Measurements from ENCODE around the gene GHDC.

GHDC gene

GRCh38 chr17:42203354-42203753, 9.1 kb upstream of the GHDC start:
- no peak for DNase-seq
- Histone ChIP-seq H3K36me3 (replicated peaks; ENCODE audit: insufficient read depth, low read length) (no peaks in the 10 kb centered on the region), H3K9me2 (replicated peaks; ENCODE audit: insufficient read depth, low read length) (no peaks in the 10 kb centered on the region), H3K79me2 (ENCODE audit: low read length) (no peaks in the 10 kb centered on the region), H3K9me3 (replicated peaks; ENCODE audit: insufficient read depth, low read length) (no peaks in the 10 kb centered on the region), H2AFZ (ENCODE audit: low read length) (no peak overlapping the region), H3K4me2 (ENCODE audit: low read depth, low read length) (no peak overlapping the region), H3K27me3 (replicated peaks; ENCODE audit: insufficient read depth, low read length) (no peaks in the 10 kb centered on the region), H3K4me3 (ENCODE audit: low read length) (no peak overlapping the region), H3K27ac (ENCODE audit: low read length) (no peak overlapping the region), H3K4me1 (ENCODE audit: low read length) (no peaks in the 10 kb centered on the region), H3F3A (ENCODE audit: insufficient read depth, low read length) (no peaks in the 10 kb centered on the region), H4K20me1 (ENCODE audit: insufficient read depth, low read length) (no peaks in the 10 kb centered on the region), H3K9ac (ENCODE audit: low read length) (no peak overlapping the region)
- TF ChIP-seq EZH2 (optimal IDR thresholded peaks at IDR 0.05; ENCODE audit: low read depth, low read length), result no peak
- no peak for TF ChIP-seq CTCF (IDR thresholded peaks at IDR 0.05; ENCODE audit: low read length)
- no peak for TF ChIP-seq EZH2phosphoT487 (IDR thresholded peaks at IDR 0.05; ENCODE audit: low read length)

GRCh38 chr17:42202696-42203095, 8.4 kb upstream of the GHDC start:
- Histone ChIP-seq H3F3A (ENCODE audit: insufficient read depth, low read length) (no peaks in the 10 kb centered on the region), H3K9ac (ENCODE audit: low read length) (no peak overlapping the region), H3K36me3 (replicated peaks; ENCODE audit: insufficient read depth, low read length) (no peaks in the 10 kb centered on the region), H3K4me2 (ENCODE audit: low read depth, low read length) (no peak overlapping the region), H3K79me2 (ENCODE audit: low read length) (no peaks in the 10 kb centered on the region), H4K20me1 (ENCODE audit: insufficient read depth, low read length) (no peaks in the 10 kb centered on the region), H3K9me3 (replicated peaks; ENCODE audit: insufficient read depth, low read length) (no peaks in the 10 kb centered on the region), H2AFZ (ENCODE audit: low read length) (no peak overlapping the region), H3K9me2 (replicated peaks; ENCODE audit: insufficient read depth, low read length) (no peaks in the 10 kb centered on the region), H3K4me1 (ENCODE audit: low read length) (no peaks in the 10 kb centered on the region), H3K4me3 (ENCODE audit: low read length) (no peak overlapping the region), H3K27ac (ENCODE audit: low read length) (no peak overlapping the region), H3K27me3 (replicated peaks; ENCODE audit: insufficient read depth, low read length) (no peaks in the 10 kb centered on the region)
- no peak for DNase-seq
- TF ChIP-seq EZH2phosphoT487 (IDR thresholded peaks at IDR 0.05; ENCODE audit: low read length), result no peak

- H3K27me3 ChIP-seq (replicated peaks; ENCODE audit: insufficient read depth, low read length), result no peaks in the 10 kb centered on the region
- H3K27ac ChIP-seq (ENCODE audit: low read length), result no peak overlapping the region
- H3K4me2 ChIP-seq (ENCODE audit: low read depth, low read length), result no peak overlapping the region
- no peaks in the 10 kb centered on the region for H3K79me2 ChIP-seq (ENCODE audit: low read length)
- H3K9me3 ChIP-seq (replicated peaks; ENCODE audit: insufficient read depth, low read length), result no peaks in the 10 kb centered on the region
- H3K4me1 ChIP-seq (ENCODE audit: low read length), result no peaks in the 10 kb centered on the region
- H2AFZ ChIP-seq (ENCODE audit: low read length), result no peak overlapping the region
- H4K20me1 ChIP-seq (ENCODE audit: insufficient read depth, low read length), result no peaks in the 10 kb centered on the region
- no peaks in the 10 kb centered on the region for H3F3A ChIP-seq (ENCODE audit: insufficient read depth, low read length)
- H3K36me3 ChIP-seq (replicated peaks; ENCODE audit: insufficient read depth, low read length), result no peaks in the 10 kb centered on the region
- H3K9ac ChIP-seq (ENCODE audit: low read length), result no peak overlapping the region
- DNase-seq, result no peak
- TF ChIP-seq EZH2phosphoT487 (IDR thresholded peaks at IDR 0.05; ENCODE audit: low read length) (no peak), CTCF (IDR thresholded peaks at IDR 0.05; ENCODE audit: low read length) (no peak), EZH2 (optimal IDR thresholded peaks at IDR 0.05; ENCODE audit: low read depth, low read length) (no peak)
- no peaks in the 10 kb centered on the region for H3K9me2 ChIP-seq (replicated peaks; ENCODE audit: insufficient read depth, low read length)
- H3K4me3 ChIP-seq (ENCODE audit: low read length), result no peak overlapping the region
Measured at GRCh38 chr17:42202159-42202558, 7.9 kb upstream of the GHDC start.

GRCh38 chr17:42201458-42201772, 7.1 kb upstream of the GHDC start:
- H3K27ac ChIP-seq (ENCODE audit: low read length), result no peak overlapping the region
- no peak overlapping the region for H3K4me2 ChIP-seq (ENCODE audit: low read depth, low read length)
- H3K79me2 ChIP-seq (ENCODE audit: low read length), result no peaks in the 10 kb centered on the region
- H3K27me3 ChIP-seq (replicated peaks; ENCODE audit: insufficient read depth, low read length), result no peaks in the 10 kb centered on the region
- no peak overlapping the region for H3K4me3 ChIP-seq (ENCODE audit: low read length)
- H3K9ac ChIP-seq (ENCODE audit: low read length), result no peak overlapping the region
- H3K9me3 ChIP-seq (replicated peaks; ENCODE audit: insufficient read depth, low read length), result no peaks in the 10 kb centered on the region
- no peak overlapping the region for H2AFZ ChIP-seq (ENCODE audit: low read length)
- H4K20me1 ChIP-seq (ENCODE audit: insufficient read depth, low read length), result no peaks in the 10 kb centered on the region
- no peaks in the 10 kb centered on the region for H3K9me2 ChIP-seq (replicated peaks; ENCODE audit: insufficient read depth, low read length)
- no peak for DNase-seq
- no peaks in the 10 kb centered on the region for H3K36me3 ChIP-seq (replicated peaks; ENCODE audit: insufficient read depth, low read length)
- no peaks in the 10 kb centered on the region for H3F3A ChIP-seq (ENCODE audit: insufficient read depth, low read length)
- TF ChIP-seq EZH2phosphoT487 (IDR thresholded peaks at IDR 0.05; ENCODE audit: low read length) (no peak), CTCF (IDR thresholded peaks at IDR 0.05; ENCODE audit: low read length) (no peak), EZH2 (optimal IDR thresholded peaks at IDR 0.05; ENCODE audit: low read depth, low read length) (no peak)
- no peaks in the 10 kb centered on the region for H3K4me1 ChIP-seq (ENCODE audit: low read length)

Measured in MM.1S (cell line).